NCI-H1436 (cell line): ENCODE results near the gene CXCL14.
A peak's percentile ranks its signal among the peaks of the same experiment; 100 is the strongest.
"Not testable (repeated sequence)": the region's sequence is repeated elsewhere in the genome, so short reads cannot be mapped to it uniquely, and the experiment has no call there.

Experiments
- DNase-seq: peaks from one replicate; lab custom pipeline; 2025; lab: John Stamatoyannopoulos, UW

Gene CXCL14

DNA sequence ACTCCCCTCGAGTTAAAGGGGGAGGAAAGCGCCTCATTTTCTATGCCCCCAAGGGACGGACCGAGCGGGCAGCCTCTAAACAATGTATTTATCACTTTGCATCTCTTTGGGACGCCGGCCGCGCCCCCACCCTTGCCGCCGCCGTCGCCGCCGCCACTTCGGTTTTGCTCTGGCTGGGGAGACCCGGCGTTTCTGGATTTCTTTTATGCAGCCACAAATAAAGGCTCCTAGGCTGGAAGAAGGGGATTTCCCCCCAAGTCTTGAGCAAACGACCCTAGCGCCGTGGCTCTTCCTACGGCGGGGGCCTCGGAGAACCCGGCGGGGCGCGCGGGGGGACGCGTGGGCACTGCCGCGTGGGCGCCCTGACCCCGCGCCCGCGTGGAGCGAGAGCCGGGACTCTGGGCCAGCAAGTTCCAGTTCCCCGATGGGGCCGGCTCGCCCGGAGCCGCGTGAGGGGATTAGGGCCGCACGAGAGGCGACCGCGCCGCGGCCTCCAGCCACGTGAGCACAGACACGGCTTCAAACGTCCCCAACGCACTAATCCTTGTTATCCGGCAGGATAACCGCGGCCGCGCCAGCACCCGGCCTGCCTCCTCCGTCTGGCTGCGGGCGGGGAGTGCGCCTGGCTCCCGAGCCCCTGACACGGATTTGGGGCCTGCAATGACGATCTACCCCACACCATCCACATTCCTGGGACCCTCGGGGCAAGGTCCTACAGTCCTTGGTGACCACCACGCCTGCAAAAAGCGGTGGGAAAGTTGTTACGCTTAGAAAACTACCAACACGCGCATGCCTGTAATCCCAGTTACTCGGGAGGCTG, 35.1 kb downstream of the CXCL14 start:
- DNase-seq: no peak

DNA sequence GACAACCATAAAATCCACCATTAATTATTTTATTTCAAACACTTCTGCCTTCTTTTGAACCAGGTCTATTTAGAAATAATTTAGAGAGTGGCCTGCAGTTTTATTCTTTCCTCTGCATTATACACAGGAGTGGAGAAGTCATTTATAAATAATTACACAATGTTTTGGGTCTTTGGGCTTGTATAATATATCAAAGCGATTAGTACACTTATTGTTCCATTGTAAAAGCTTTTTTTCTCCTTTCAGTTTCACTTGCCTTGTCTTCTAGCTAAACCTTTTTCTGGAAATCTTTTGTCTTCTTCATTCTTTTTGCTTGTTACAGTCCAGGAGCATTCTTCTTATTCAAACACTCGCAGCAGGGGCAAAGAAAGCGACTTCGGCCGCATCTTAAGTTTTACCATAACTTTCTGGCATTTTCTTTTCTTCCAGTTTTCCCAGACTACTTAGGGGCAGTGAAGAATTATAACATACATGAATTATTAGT, 35.7 kb downstream of the CXCL14 start:
- no peak for DNase-seq

DNA sequence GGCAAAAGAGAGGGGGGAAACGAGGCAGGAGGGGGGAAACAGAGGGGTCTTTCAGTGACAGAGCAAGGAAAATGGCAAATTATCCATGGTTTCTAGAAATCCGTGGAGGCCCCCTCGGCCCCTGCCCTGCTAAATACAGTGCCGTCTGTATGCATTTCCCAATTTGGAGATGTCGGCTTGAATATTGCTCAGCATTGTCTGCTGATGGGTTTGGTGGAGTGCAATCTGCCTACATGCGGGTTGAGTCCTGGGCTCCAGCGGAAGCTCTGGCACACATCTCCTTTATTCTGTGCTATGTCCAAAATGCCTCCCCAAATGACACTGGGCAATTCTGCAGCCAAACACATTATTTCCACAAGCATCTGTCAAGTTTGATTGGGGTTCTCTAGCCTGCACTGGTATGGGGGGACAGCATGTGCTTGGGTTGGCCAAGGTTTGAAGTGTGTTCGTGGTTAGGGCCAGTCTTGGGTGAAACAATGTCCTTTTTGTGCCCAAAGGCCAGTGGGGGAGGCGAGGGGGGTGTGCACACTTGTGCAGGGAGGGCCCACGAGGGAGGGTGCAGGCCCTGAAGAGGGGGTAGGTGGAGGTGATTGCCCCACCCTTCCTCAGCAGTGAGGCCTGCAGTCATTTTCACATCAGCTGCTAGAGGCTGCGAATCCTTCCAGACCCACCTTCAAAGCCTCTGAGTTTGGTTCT, 36.8 kb downstream of the CXCL14 start:
- DNase-seq: no peak

DNA sequence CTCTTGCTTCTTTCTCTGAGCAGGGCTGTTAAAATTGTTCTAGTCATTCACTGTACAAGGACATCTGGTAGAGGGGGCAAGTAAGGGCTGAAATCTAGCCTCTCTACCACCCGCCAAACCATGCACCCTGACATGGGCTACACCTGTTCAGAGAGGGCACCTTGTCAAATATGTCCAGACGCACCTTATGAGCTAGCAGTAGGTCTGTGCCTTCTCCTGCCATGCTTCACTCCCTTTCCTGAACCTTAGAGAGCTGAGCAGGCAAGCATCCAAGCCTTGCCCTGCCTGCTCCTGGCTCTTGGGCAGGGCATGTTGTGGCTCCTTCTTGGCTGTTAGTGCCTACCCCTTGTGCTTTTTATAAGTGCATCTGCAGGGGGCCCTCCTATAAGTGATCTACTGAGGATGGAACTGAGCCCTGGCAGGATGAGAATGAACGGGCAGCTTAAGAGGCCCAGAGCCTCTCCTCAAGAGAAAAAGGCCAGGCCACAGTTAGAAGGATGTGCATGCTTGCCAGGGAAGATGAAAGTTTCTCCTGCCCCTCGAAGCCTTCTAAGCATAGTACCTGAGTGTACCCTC, 39.3 kb downstream of the CXCL14 start:
- no peak for DNase-seq

DNA sequence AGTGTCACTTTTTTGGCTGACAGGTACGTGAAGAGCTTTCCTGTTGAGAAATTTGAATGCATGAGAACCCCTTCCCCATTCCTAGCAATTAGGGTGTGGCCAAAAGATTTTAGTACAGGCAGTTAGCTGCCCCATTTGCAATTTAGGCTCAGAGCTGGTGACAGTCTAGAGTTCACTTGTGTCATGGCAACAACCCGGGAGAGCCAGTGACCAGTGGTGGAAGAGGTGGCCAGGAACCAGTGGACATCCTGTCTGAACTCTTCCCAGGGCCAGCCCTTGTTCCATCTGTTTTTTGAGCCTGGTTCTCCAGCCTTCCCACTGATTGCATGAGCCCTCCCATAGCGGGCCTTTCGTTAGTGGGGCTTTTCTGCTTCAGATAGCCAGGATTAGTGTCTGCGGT, 40.5 kb downstream of the CXCL14 start:
- no peak for DNase-seq

DNA sequence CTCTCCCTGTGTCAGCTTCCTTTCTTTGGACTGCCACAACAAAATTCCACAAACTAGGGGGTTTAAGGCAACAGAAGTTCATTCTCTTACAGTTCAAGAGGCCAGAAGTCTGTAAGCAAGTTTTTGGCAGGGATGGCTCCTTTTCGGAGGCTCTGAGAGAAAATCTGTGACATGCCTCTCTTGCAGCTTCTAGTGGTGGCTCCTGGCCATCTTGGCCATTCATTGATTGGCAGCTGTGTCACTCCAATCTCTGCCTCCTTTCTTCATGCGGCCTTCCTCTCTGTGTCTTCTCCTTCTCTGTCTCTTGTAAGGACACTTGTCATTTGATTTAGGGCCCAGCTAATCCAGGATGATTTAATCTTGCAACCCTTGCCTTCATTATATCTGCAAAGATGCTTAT, 41.0 kb downstream of the CXCL14 start:
- DNase-seq: no peak

DNA sequence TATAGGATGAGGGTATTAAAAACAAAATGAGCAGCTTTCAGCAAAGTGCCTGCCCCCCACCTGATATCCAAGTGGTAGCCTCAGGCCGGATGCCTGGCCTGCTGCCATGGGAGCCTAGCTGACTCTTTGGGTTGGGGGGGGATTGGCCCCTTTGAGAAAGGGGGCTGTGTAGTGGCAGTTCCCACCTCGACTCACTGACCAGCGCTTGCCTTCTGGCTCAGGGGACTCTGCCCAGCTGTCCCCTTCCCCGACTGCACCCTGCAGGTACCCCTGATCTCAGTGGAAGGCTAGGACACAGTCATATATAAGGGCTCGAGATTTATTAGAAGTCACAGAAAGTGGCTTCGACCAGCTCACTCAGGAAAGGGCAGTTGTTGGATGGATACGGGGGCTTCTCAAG, 41.5 kb downstream of the CXCL14 start:
- no peak for DNase-seq

DNA sequence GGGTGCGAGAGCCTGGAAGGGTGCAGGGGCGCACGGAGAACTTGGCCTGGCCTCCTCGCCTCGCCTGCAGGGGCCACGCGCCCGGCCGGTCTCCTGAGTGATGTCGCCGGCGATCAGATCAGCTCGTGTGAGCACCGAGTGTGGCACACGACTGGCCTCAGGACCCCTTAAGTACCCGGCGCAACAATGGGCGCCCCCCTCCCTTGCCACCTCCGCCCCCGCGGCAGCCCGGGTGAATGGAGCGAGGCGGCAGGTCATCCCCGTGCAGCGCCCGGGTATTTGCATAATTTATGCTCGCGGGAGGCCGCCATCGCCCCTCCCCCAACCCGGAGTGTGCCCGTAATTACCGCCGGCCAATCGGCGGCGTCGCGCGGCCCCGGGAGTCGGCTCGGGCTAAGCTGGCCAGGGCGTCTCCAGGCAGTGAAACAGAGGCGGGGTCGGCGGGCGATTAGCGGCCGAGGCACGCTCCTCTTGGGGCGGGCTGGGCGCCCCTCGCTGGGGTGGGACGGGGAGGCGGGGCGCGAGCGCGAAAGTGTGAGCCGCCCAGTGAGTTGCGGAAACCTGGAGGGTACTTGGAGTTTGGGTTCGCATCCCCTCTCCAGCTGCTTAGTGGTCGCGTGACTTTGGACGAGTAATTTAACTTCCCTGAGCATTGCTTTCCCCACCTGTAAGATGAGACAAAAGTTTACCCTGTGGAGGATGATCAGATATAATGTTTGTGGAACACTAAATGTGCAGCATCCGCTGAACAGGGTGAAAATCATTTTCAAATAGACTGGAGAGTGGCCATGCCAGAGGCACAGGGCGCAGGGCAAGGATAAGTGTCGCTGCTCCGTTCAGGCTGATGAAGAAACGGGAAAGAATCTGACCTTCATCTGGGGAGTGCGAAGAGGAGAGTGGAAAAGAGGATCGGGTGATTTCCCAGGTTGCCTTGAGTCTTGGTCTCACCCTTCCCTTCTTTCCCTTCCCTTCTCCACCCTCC, 42.7 kb downstream of the CXCL14 start, which contains the start of gene NEUROG1:
NEUROG1 (minus strand) TSS at position 145 of the 982 bp plus-strand sequence. CDS start 274 bp downstream, outside the sequence.
- peak; percentile 65 for DNase-seq

DNA sequence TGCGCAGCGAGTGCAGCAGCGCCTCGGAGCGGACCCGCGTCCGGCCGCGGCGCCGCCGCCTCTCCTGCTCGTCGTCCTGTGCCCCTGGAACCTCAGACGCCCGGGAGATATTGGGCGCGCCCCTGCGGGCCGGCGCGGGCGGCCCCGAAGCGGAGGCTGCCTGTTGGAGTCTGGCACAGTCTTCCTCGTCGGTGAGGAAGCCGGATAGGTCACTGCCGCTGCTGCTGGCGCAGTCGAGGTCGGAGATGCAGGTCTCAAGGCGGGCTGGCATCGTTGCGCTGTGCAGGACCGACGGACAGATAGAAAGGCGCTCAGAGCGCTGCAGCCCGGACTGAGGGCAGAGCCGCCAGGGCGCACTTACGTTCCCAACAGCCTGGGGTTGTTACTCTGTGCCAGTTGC, 43.4 kb downstream of the CXCL14 start:
- DNase-seq: no peak

DNA sequence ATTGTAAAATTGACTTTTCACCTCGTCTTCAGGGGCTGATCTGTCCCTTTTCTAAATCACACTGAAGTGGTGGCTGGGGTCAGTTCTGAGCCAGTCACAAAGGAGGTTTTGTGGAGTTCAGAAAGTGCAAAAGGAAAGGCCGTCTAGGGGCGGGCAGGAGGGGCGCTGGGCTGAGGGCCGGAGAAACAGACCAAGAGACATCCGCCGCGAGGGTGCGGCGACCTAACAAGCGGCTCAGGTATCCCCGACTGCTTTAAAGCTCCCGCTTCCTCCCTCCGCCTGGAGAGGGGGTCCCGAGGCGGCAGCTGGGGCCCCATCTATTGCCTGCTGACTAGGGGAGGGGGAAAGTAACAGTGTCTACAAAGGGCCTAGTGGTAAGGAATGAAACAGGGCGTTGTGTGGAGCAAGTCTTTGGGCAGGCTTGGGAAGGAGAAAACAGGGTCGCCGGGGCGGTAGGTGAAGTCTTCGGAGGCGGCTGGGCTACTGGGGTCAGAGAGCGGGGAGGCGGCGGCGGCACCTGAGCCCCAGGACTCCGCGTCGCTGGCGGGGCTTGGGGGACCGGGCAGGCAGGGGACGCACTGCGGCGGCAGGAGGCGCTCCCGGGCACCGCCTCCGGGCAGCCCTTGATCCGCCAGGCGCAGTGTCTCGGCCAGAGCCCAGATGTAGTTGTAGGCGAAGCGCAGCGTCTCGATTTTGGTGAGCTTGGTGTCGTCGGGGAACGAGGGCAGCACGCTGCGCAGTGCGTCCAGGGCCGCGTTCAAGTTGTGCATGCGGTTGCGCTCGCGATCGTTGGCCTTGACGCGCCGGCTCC, 44.0 kb downstream of the CXCL14 start:
- DNase-seq: no peak

DNA sequence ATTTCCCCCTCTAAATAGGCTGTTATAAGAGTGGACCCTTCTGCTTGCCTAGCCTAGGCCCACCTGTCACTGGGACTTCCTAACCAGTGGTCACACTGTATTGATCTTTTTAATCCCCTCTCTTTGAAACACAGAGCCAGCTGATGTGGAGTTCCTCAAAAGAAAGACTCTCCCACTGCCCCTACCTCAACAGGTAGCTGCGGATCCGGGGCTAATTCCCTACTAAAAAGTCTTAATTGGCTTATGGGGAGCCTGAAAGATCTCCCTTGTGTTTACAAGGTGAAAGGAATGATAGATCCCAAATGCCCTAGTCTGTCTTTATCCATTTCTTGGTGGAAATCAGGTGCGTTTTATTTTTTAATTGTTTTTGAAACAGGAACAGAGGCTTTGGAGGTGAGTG, 45.0 kb downstream of the CXCL14 start:
- DNase-seq: no peak

DNA sequence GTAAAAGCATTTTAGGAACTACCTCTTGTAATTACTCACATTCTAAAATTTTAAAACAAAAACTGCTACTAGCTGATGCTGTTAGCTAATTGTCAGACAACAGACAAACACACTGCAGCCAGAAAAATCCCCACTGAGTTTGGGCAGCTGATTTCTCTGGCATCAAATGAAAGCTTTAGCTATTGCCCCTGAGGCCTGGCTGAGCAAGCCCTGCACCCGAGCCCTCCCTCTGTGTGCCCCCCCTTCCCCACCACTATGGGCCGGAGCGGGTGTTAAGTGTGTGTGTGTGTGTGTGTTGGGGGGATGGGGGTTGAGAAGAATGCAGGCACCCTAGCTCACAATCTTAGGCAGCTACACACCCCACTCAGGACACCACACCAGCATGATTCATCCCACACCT, 45.5 kb downstream of the CXCL14 start:
- DNase-seq: no peak

DNA sequence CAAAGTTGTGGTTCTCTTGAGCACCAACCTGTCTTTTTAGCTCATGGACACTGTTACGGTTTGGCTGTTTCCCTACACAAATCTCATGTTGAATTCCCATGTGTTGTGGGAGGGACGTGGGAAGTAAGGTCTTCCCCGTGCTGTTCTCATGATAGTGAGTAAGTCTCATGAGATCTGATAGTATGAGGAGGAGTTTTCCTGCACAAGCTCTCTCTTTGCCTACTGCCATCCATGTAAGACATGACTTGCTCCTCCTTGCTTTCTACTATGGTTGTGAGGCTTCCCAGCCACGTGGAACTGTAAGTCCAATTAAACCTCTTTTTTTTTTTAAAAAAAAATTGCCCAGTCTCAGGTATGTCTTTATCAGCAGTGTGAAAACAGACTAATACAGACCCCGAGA, 49.2 kb downstream of the CXCL14 start:
- DNase-seq: not testable (repeated sequence)

DNA sequence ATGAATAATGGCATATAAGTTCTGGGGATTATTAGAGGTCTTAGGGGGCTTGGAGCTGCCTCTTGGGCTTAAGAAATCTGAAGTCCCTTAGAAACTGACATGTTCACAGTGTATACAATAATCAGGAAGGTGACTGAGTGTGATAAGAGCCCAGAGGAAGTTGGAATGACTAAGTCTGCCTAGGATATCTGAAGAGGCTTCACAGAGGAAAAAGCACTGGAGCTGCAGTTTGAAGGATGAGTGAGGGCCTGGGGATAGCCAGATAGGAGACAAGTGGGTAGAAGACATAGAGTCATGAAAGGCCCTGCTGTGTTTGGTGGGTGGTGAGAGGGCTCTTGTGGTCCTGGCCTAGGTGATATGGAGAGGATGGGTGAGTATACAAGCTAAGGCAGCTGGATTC, 51.9 kb downstream of the CXCL14 start:
- no peak for DNase-seq

DNA sequence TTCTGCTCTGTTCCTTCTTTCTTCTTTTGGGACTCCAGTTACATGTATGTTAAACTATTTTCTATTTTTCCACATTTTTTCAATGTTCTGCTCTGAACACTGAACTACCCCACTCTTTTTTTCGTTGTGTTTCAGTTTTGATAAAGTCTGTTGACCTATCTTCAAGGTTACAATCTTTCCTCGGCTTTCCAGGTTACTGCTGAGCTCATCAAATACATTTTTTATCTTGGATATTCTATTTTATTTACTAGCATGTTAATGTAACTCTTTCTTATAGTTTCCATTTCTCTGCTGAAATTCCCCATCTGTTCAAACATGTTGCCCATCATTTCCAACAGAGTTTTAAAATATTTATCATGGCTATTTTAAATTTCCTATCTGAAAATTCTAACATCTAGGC, 56.8 kb downstream of the CXCL14 start:
- DNase-seq: no peak
